HepG2 (cell line): ENCODE data around the gene CFAP73. TPM values are rescaled to one million over a fixed set of nuclear protein-coding genes. Genes with fewer than 3 reads are reported as not detected.
A peak's percentile ranks its signal among the peaks of the same experiment; 100 is the strongest.

Source experiments
- ATAC-seq: fragments of 200-7000 bp; cut with Tn5 transposase; 3 replicates; pipeline ENCODE4 v1.9.1; 2020; ENCODE audit warnings: mild to moderate bottlenecking, moderate library complexity
- BruUV-seq: library from RNA; stranded (reverse); fragments of 400-500 nt; replicated peaks from 2 replicates; lab custom pipeline; 2021; lab: Mats Ljungman, UMichigan
- CTCF ChIA-PET: fragments of 300-600 bp; formaldehyde crosslinking; extraction: SDS; loops from one replicate; lab custom pipeline; 2021; ENCODE audit warnings: low total read pairs, inconsistent platforms, low intra/inter-chr PET ratio; lab: Yijun Ruan, JAX
- POLR2A ChIA-PET: fragments of 350-600 bp; sonication (Branson Sonifier 250); formaldehyde crosslinking; loops from one replicate; lab custom pipeline; 2020; ENCODE audit warnings: antibody characterized with exemption, inconsistent platforms; lab: Yijun Ruan, JAX
- DNase-seq: peaks from one replicate; pipeline ENCODE4 v3.0.0-alpha.2; 2015; ENCODE audit warnings: low spot score
- FAIRE-seq: peaks from 3 replicates; lab custom pipeline; 2011; peaks lifted over from hg19 to GRCh38; lab: Jason Lieb, UNC
- H2AFZ ChIP-seq: one replicate; pipeline ENCODE4 v1.6.1; 2011; ENCODE audit warnings: low read length, inconsistent platforms
- H3K27ac ChIP-seq: fragments of 300-600 bp; 3 replicates; pipeline ENCODE4 v1.8.0; 2011; ENCODE audit warnings: mixed run types, mild to moderate bottlenecking, mixed read lengths, low read length, inconsistent platforms; ENCODE audit not compliant: insufficient read depth; ENCODE audit errors: extremely low read length
- H3K27me3 ChIP-seq, 2 experiments: fragments of 200-600 bp in 1 of 2; 2 replicates in 1 of 2; 3 replicates in 1 of 2; pipeline versions ENCODE4 v1.6.0 to v1.8.0; 2011; ENCODE audit warnings: low read length in 2 of 2, mild to moderate bottlenecking in 2 of 2, moderate library complexity in 2 of 2, inconsistent platforms in 1 of 2; ENCODE audit not compliant: insufficient read depth in 2 of 2, control insufficient read depth in 1 of 2
- H3K36me3 ChIP-seq, 2 experiments: fragments of 200-600 bp in 1 of 2; replicated peaks in 1 of 2; 2 replicates in 1 of 2; 3 replicates in 1 of 2; pipeline versions ENCODE4 v1.5.1 to v1.8.0; 2011; ENCODE audit warnings: low read length in 2 of 2, inconsistent platforms in 1 of 2; ENCODE audit not compliant: insufficient read depth in 2 of 2, control insufficient read depth in 1 of 2
- H3K4me1 ChIP-seq: 2 replicates; pipeline ENCODE4 v1.5.1; 2012; ENCODE audit warnings: low read length, inconsistent platforms; ENCODE audit not compliant: insufficient read depth
- H3K4me2 ChIP-seq: 2 replicates; pipeline ENCODE4 v1.6.0; 2011; ENCODE audit warnings: low read depth, low read length, inconsistent platforms
- H3K4me3 ChIP-seq, 3 experiments: fragments of 200-600 bp in 1 of 3; sonication (generic), shearing (Covaris generic) in 1 of 3; replicated peaks in 1 of 3; 2 replicates each; pipeline ENCODE4 v1.5.1; 2011 to 2016; ENCODE audit warnings: low read length in 3 of 3, inconsistent platforms in 2 of 3, low read depth in 2 of 3, mild to moderate bottlenecking in 2 of 3, control low read depth in 1 of 3, mixed read lengths in 1 of 3; ENCODE audit not compliant: insufficient read depth in 1 of 3
- H3K79me2 ChIP-seq: one replicate; pipeline ENCODE4 v1.6.1; 2011; ENCODE audit warnings: low read length, inconsistent platforms; ENCODE audit not compliant: insufficient read depth
- H3K9ac ChIP-seq: 2 replicates; pipeline ENCODE4 v1.6.0; 2011; ENCODE audit warnings: mild to moderate bottlenecking, low read depth, low read length, inconsistent platforms; ENCODE audit not compliant: insufficient read depth
- H3K9me3 ChIP-seq: 2 replicates; pipeline ENCODE4 v1.5.1; 2012; ENCODE audit warnings: mild to moderate bottlenecking, low read length
- H4K20me1 ChIP-seq: 2 replicates; pipeline ENCODE4 v1.6.0; 2011; ENCODE audit warnings: inconsistent platforms, mild to moderate bottlenecking, low read length, moderate library complexity; ENCODE audit not compliant: insufficient read depth
- AHR ChIP-seq: IDR thresholded peaks from 2 replicates; pipeline ENCODE4 v1.6.1; 2018; ENCODE audit warnings: missing genetic modification reagents, missing compliant biosample characterization
- ARHGAP35 ChIP-seq: sonication (generic); formaldehyde crosslinking; IDR thresholded peaks from 2 replicates; pipeline ENCODE4 v1.9.0; 2022; ENCODE audit warnings: mild to moderate bottlenecking, inconsistent platforms, moderate library complexity, missing genetic modification reagents, borderline replicate concordance
- ARID2 ChIP-seq: sonication (generic); formaldehyde crosslinking; IDR thresholded peaks from 2 replicates; pipeline ENCODE4 v1.8.1; 2022; ENCODE audit warnings: mild to moderate bottlenecking, missing genetic modification reagents, borderline replicate concordance
- CTCF ChIP-seq: sonication (generic); formaldehyde crosslinking; IDR thresholded peaks from 2 replicates; pipeline ENCODE4 v1.5.0; 2020; ENCODE audit warnings: mild to moderate bottlenecking, missing genetic modification reagents, moderate library complexity
- DRAP1 ChIP-seq: IDR thresholded peaks from 2 replicates; pipeline ENCODE4 v1.6.1; 2016; ENCODE audit warnings: missing genetic modification reagents, missing compliant biosample characterization
- KDM5A ChIP-seq: fragments of 200-600 bp; sonication (generic); IDR thresholded peaks from 2 replicates; pipeline ENCODE4 v1.7.0; 2018; ENCODE audit warnings: antibody characterized with exemption, mild to moderate bottlenecking, low read length, borderline replicate concordance
- ZNF24 ChIP-seq: fragments of 450-650 bp; IDR thresholded peaks from 2 replicates; pipeline ENCODE4 v1.6.1; 2017; ENCODE audit warnings: antibody characterized with exemption, mild to moderate bottlenecking
- ZNF510 ChIP-seq: sonication (generic); formaldehyde crosslinking; IDR thresholded peaks from 2 replicates; pipeline ENCODE4 v1.4.0; 2020; ENCODE audit warnings: low read depth, mild to moderate bottlenecking, missing genetic modification reagents
- ZNF562 ChIP-seq: sonication (generic); formaldehyde crosslinking; IDR thresholded peaks from 2 replicates; pipeline ENCODE4 v1.8.0; 2022; ENCODE audit warnings: missing genetic modification reagents, borderline replicate concordance
- ZNF646 ChIP-seq: sonication (generic); formaldehyde crosslinking; IDR thresholded peaks from 2 replicates; pipeline ENCODE4 v1.9.0; 2021; ENCODE audit warnings: mild to moderate bottlenecking, missing genetic modification reagents
- ZNF652 ChIP-seq: IDR thresholded peaks from 2 replicates; pipeline ENCODE4 v1.6.1; 2016; ENCODE audit warnings: low read depth, borderline replicate concordance
- ZNF740 ChIP-seq: sonication (generic); formaldehyde crosslinking; IDR thresholded peaks from 2 replicates; pipeline ENCODE4 v1.4.0; 2020; ENCODE audit warnings: missing genetic modification reagents
- WGBS: methylation state at CpG from one replicate; pipeline ENCODE4 v1.1.6; 2017; ENCODE audit warnings: low lambda C conversion rate; 5-methylcytosine and 5-hydroxymethylcytosine counted together
- in situ Hi-C: cut with HindIII; loops from 2 replicates; pipeline ENCODE4 v1.10.0; 2017; ENCODE audit warnings: low pct_unique_long_range_greater_than_20kb; ENCODE audit not compliant: extremely low pct_ligation_motif_present
- intact Hi-C: fragments of 100-400 bp; cut with micrococcal nuclease; formaldehyde crosslinking; loops from one replicate; pipeline ENCODE4 v1.10.0; 2022; ENCODE audit not compliant: unreplicated experiment
- polyA plus RNA-seq, 8 experiments: library from polyadenylated mRNA; depleted of rRNA in 3 of 8; stranded (reverse) in 7 of 8; unstranded in 1 of 8; fragments of >200 nt; fragmentation: Illumina TruSeq in 4 of 8; extraction: Trizol in 4 of 8; gene quantifications; 2 replicates each; pipeline versions ENCODE4 v1.2.1 to v1.2.3, GENCODE V29; 2011 to 2016; ENCODE audit warnings: low read depth in 4 of 8, missing spikeins in 1 of 8, mixed read lengths in 1 of 8; ENCODE audit not compliant: insufficient read depth in 1 of 8
- total RNA-seq, 5 experiments: library from RNA; depleted of rRNA; stranded (reverse); fragments of >200 nt; fragmentation: Illumina TruSeq; extraction: Trizol; gene quantifications; 2 replicates each; pipeline ENCODE4 v1.2.3, GENCODE V29; 2016; ENCODE audit warnings: low read depth in 1 of 5

The CFAP73 gene
- total and polyA plus RNA-seq, 2 of the 13 experiments (the other 11 are each of a cell fraction or from before 2014, with no cell fraction given): not detected

DNA sequence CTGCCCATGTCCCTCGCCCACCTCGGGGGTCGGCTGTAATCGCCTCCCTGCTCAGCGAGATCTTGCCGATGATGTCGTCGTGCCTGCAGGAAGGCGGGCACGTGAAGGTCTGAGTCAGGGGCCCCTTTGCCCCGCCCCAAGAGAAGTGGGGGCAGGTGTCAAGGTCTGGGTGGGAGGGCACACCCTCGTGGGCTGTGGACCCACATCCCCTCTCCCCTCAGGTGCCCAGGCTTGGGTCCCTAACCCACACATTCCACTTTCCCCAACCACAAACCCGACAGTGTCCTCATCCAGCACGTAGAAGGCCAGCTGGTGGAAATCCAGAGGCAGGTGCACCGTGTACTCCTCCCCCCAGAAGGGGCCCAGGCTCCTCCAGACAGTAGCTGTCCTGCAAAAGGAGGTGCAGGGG is 21.7 kb upstream of the CFAP73 start (continued):
- no peak for TF ChIP-seq ZNF510

- Histone ChIP-seq H4K20me1 (no peaks in the 10 kb centered on the region), H3K4me2 (no peak overlapping the region), H3K9ac (no peak overlapping the region), H3K9me3 (no peaks in the 10 kb centered on the region), H3K4me3 (no peak overlapping the region), H2AFZ (no peak overlapping the region), H3K27ac (no peak overlapping the region), H3K79me2 (no peaks in the 10 kb centered on the region), H3K36me3 (no peaks in the 10 kb centered on the region), H3K4me1 (no peaks in the 10 kb centered on the region), H3K27me3 (peaks cover 2 to 7% of the 10 kb centered on the region in 2 experiments; a peak in 1 of 5 replicates)
- BruUV-seq: no TSS peak
- intact Hi-C loops (no loop called here), in situ Hi-C loops (no loop called here)
- FAIRE-seq (no peak), ATAC-seq (peak; percentile 36; the same call in 2 of the 3 replicates), DNase-seq (no peak)
- WGBS: 11% methylated on average over 9 of the region's 9 CpGs
- CTCF ChIA-PET: no interaction called here
- POLR2A ChIA-PET: no interaction called here
- peak; percentile 80; the same call in 1 of the 2 replicates for TF ChIP-seq ZNF646 (CRISPR knock-in tag)
- TF ChIP-seq ZNF740 (CRISPR knock-in tag): no peak
- TF ChIP-seq ARHGAP35 (CRISPR knock-in tag): no peak
- TF ChIP-seq CTCF (CRISPR knock-in tag): peak; percentile 18; the same call in 1 of the 2 replicates
- TF ChIP-seq KDM5A: no peak
- TF ChIP-seq ARID2 (CRISPR knock-in tag): no peak
- TF ChIP-seq DRAP1 (CRISPR knock-in tag): no peak
- no peak for TF ChIP-seq AHR (CRISPR knock-in tag)
- no peak for TF ChIP-seq ZNF652 (CRISPR knock-in tag)
- peak; percentile 92 for TF ChIP-seq ZNF24
- no peak for TF ChIP-seq ZNF562 (CRISPR knock-in tag)
Measured at GRCh38 chr12:113128802-113129663, 20.5 kb upstream of the CFAP73 start.
